ENCODE data around the gene ARRB1. TPM values are rescaled to one million over a fixed set of nuclear protein-coding genes. Genes with fewer than 3 reads are reported as not detected.

ARRB1 gene
- polyA plus RNA-seq, 2 of the 4 experiments (the other 2 are of a cell fraction) = 6.8 to 14.3 TPM

DNA sequence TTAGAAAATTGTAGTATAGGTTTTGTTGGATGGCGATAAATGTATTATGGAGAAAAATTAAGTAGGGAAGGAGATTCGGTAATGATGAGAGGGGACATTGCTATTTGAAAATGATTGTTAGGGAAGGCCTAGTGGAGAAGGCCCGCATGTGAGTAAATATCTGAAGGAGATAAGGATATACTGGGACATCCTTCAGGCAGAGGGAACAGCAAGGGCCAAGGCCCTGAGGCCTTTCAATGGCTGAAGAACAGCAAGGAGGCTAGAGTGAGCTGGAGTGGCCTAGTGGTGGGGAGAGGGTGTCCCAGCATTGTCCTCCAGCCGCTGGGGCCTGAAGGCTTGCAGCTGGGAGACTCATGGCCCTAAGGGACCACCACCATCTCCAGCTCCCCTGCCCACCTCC is 23.2 kb upstream of the ARRB1 start:
- peak overlapping the region in 1 of 2 experiments; percentile 72; a peak in 1 of 6 replicates for H3K27ac ChIP-seq
- POLR2A ChIA-PET = no interaction called here
- H3K4me3 ChIP-seq = no peak overlapping the region
- WGBS (ENCODE audit: missing lambda C conversion rate) = 89% methylated on average over 4 of the region's 4 CpGs
- FAIRE-seq = no peak
- H3K4me1 ChIP-seq = peaks cover 27% of the 10 kb centered on the region
- H3K9me3 ChIP-seq = no peaks in the 10 kb centered on the region
- no peak for DNase-seq (ENCODE audit: low read depth in 1 of 2, low spot score in 1 of 2)
- ATAC-seq = no peak
- no peak overlapping the region for H3K4me2 ChIP-seq
- TF ChIP-seq KDM5A (IDR thresholded peaks at IDR 0.05) (no peak), HOXB13 (CRISPR knock-in tag; IDR thresholded peaks at IDR 0.05; ENCODE audit: low read depth) (no peak), CTCF (IDR thresholded peaks at IDR 0.05) (no peak), HMGXB4 (CRISPR knock-in tag; IDR thresholded peaks at IDR 0.05; ENCODE audit: borderline replicate concordance) (no peak), TP53 (CRISPR knock-in tag; IDR thresholded peaks at IDR 0.05) (no peak), CBX8 (IDR thresholded peaks at IDR 0.05) (no peak), ELK1 (IDR thresholded peaks at IDR 0.05; ENCODE audit: low read depth, low read length) (no peak), SREBF2 (IDR thresholded peaks at IDR 0.05) (no peak), MYC (IDR thresholded peaks at IDR 0.05; ENCODE audit: borderline replicate concordance, low read length) (no peak), CEBPB (IDR thresholded peaks at IDR 0.05) (no peak), ATOH8 (CRISPR knock-in tag; IDR thresholded peaks at IDR 0.05; ENCODE audit: low read depth) (no peak), PHF8 (IDR thresholded peaks at IDR 0.05; ENCODE audit: borderline replicate concordance, low read depth) (no peak), CHD2 (IDR thresholded peaks at IDR 0.05; ENCODE audit: low read length, partially characterized antibody) (no peak), RAD21 (conservative IDR thresholded peaks at IDR 0.05 in 1 of 2, IDR thresholded peaks at IDR 0.05 in 1 of 2) (no peak), NFE2L2 (conservative IDR thresholded peaks at IDR 0.05; ENCODE audit: low read length) (no peak)
- TF ChIP-seq, protein P1, sequence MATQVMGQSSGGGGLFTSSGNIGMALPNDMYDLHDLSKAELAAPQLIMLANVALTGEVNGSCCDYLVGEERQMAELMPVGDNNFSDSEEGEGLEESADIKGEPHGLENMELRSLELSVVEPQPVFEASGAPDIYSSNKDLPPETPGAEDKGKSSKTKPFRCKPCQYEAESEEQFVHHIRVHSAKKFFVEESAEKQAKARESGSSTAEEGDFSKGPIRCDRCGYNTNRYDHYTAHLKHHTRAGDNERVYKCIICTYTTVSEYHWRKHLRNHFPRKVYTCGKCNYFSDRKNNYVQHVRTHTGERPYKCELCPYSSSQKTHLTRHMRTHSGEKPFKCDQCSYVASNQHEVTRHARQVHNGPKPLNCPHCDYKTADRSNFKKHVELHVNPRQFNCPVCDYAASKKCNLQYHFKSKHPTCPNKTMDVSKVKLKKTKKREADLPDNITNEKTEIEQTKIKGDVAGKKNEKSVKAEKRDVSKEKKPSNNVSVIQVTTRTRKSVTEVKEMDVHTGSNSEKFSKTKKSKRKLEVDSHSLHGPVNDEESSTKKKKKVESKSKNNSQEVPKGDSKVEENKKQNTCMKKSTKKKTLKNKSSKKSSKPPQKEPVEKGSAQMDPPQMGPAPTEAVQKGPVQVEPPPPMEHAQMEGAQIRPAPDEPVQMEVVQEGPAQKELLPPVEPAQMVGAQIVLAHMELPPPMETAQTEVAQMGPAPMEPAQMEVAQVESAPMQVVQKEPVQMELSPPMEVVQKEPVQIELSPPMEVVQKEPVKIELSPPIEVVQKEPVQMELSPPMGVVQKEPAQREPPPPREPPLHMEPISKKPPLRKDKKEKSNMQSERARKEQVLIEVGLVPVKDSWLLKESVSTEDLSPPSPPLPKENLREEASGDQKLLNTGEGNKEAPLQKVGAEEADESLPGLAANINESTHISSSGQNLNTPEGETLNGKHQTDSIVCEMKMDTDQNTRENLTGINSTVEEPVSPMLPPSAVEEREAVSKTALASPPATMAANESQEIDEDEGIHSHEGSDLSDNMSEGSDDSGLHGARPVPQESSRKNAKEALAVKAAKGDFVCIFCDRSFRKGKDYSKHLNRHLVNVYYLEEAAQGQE (IDR thresholded peaks at IDR 0.05) = no peak
- CTCF ChIA-PET = interaction anchor here (0.6 to 20.4 kb wide), 7 partner anchors 11 to 1385 kb away, joined by 3 to 581 read pairs (median 22); partner anchors contain the start of gene ARRB1

Data from A549 (cell line).